ENCODE results near the gene SLC4A1.

The SLC4A1 gene

GRCh38 chr17:44258811-44259351, 9.1 kb downstream of the SLC4A1 start:
- Histone ChIP-seq H3K9ac (no peak overlapping the region), H4K20me1 (no peaks in the 10 kb centered on the region), H3K27ac (no peak overlapping the region), H3K4me1 (peaks cover 26% of the 10 kb centered on the region), H3K27me3 (no peaks in the 10 kb centered on the region), H3K4me3 (no peak overlapping the region), H3K4me2 (peak overlapping the region; percentile 40), H3K36me3 (no peaks in the 10 kb centered on the region), H3K9me3 (no peaks in the 10 kb centered on the region)
- TF ChIP-seq Cebpa-rat (IDR thresholded peaks at IDR 0.05) = no peak

DNA sequence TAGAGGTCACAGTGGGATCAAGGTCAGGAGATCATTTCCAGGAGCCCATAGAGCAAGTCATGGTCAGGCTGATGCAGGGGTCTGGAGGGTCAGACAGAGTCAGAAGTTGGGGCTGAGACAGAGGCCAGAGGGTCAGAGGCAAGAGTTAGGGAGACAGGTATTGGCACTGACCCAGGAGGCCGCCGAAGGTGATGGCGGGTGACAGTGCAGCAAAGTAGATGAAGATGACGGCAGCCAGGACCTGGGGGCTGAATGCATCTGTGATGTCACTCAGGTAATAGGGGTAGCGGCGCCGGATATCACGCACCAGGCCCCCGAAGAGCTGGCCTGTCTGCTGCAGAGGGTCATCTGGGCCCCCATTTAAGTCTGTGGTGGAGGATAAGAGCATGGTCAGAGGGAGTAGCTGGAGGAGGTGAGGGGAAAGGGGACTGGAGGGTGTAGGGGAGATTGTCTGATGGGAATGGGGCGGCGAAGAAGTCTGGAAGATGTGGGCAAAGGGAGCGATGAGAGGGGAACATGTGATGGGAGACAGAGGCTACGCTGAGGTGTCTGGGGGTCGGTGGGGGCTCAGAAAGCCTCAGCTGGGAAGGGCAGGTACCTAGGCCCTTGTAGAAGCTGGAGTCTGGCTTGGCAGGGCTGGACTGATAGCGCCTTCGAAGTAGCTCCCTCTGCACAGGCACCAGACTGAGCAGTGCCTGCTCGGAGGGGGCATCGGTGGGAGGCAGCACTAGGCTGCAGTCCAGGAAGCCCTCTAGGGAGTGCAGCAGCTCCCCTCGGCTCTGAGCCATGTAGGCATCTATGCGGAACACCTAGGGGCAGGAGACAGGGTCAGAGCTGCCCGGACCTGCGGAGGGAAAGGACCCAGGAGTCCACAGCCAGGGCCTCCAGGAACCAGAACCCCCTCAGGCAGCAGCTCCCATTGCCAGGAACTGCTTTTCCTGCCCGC, 9.8 kb downstream of the SLC4A1 start:
- no peak overlapping the region for H3K27ac ChIP-seq
- peak overlapping the region; percentile 40 for H3K4me2 ChIP-seq
- no peaks in the 10 kb centered on the region for H4K20me1 ChIP-seq
- H3K9me3 ChIP-seq = no peaks in the 10 kb centered on the region
- no peaks in the 10 kb centered on the region for H3K36me3 ChIP-seq
- no peak overlapping the region for H3K9ac ChIP-seq
- peaks cover 18% of the 10 kb centered on the region for H3K4me1 ChIP-seq
- H3K4me3 ChIP-seq = no peak overlapping the region
- no peaks in the 10 kb centered on the region for H3K27me3 ChIP-seq
- TF ChIP-seq Cebpa-rat (IDR thresholded peaks at IDR 0.05) = no peak

- Histone ChIP-seq H3K9me3 (no peaks in the 10 kb centered on the region), H3K27ac (no peak overlapping the region), H4K20me1 (no peaks in the 10 kb centered on the region), H3K9ac (no peak overlapping the region), H3K4me3 (no peak overlapping the region), H3K4me2 (no peak overlapping the region), H3K27me3 (no peaks in the 10 kb centered on the region), H3K4me1 (peaks cover 18% of the 10 kb centered on the region), H3K36me3 (no peaks in the 10 kb centered on the region)
- no peak for TF ChIP-seq Cebpa-rat (IDR thresholded peaks at IDR 0.05)
Observed at GRCh38 chr17:44256671-44257070, 11.3 kb downstream of the SLC4A1 start.

GRCh38 chr17:44255915-44256314, 12.0 kb downstream of the SLC4A1 start:
- Histone ChIP-seq H3K9me3 (no peaks in the 10 kb centered on the region), H3K4me3 (no peak overlapping the region), H3K36me3 (no peaks in the 10 kb centered on the region), H3K27ac (no peak overlapping the region), H3K9ac (no peak overlapping the region), H3K4me2 (no peak overlapping the region), H3K4me1 (peaks cover 18% of the 10 kb centered on the region), H3K27me3 (no peaks in the 10 kb centered on the region), H4K20me1 (no peaks in the 10 kb centered on the region)
- no peak for TF ChIP-seq Cebpa-rat (IDR thresholded peaks at IDR 0.05)

DNA sequence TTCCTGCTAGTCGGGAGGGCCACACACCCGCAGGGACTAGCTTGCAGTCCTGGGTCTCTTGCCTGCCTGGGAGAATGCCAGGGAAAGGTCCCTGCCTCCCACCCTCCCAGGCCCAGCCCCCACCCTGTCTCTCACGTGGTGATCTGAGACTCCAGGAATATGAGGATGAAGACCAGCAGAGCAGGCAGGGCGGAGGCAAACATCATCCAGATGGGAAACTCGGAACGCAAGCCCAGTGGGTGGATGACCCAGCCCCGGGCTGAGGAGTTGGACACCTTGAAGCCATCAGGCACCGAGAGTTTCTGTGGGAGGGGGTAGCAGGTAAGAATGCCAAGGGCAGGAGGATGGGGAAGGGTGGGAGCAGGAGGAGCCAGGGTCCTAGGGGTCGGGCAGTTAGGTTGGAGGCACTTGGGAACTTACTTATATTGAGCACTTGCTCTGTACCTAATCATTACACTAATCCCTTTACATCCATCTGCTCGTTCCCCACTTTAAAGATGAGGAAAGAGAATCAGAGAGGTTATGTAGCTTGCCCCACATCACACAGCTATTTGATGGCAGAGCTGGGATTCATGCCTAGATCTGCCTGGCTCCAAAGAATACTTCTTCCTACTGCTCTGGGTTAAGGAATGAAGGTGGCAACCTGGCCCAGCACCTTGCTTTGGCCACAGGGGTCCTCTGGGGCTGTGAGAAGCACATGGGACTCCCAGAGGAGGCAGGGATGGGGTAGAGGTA, 13.4 kb downstream of the SLC4A1 start:
- no peaks in the 10 kb centered on the region for H3K36me3 ChIP-seq
- H3K9me3 ChIP-seq = no peaks in the 10 kb centered on the region
- H3K4me3 ChIP-seq = no peak overlapping the region
- H3K9ac ChIP-seq = no peak overlapping the region
- no peaks in the 10 kb centered on the region for H4K20me1 ChIP-seq
- no peak for TF ChIP-seq Cebpa-rat (IDR thresholded peaks at IDR 0.05)
- H3K27me3 ChIP-seq = no peaks in the 10 kb centered on the region
- no peak overlapping the region for H3K27ac ChIP-seq
- H3K4me1 ChIP-seq = peaks cover 18% of the 10 kb centered on the region
- H3K4me2 ChIP-seq = no peak overlapping the region

DNA sequence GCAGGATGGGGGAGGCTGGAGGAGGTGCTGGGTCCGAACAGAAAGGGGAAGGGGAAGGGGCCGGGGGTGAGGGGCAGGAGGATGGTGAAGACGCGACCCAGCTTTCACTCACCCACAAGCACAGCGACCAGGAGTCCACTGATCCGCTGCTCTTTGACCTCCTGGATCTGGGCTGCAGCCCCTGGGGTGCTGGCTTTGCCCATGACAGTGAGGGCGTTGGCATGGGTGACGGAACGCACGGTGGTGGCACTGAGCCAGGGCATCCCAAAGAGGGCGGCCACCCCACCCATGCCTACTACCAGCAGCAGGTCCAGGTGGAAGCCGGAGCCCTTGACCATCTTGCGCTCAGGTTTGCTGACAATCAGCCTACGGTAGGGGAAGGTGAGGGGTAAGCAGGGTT, 14.9 kb downstream of the SLC4A1 start:
- no peaks in the 10 kb centered on the region for H3K36me3 ChIP-seq
- peaks cover 16% of the 10 kb centered on the region for H3K4me1 ChIP-seq
- H3K9ac ChIP-seq = no peak overlapping the region
- no peaks in the 10 kb centered on the region for H3K27me3 ChIP-seq
- no peak overlapping the region for H3K4me2 ChIP-seq
- no peaks in the 10 kb centered on the region for H4K20me1 ChIP-seq
- no peak overlapping the region for H3K4me3 ChIP-seq
- H3K27ac ChIP-seq = no peak overlapping the region
- no peak for TF ChIP-seq Cebpa-rat (IDR thresholded peaks at IDR 0.05)
- H3K9me3 ChIP-seq = no peaks in the 10 kb centered on the region

DNA sequence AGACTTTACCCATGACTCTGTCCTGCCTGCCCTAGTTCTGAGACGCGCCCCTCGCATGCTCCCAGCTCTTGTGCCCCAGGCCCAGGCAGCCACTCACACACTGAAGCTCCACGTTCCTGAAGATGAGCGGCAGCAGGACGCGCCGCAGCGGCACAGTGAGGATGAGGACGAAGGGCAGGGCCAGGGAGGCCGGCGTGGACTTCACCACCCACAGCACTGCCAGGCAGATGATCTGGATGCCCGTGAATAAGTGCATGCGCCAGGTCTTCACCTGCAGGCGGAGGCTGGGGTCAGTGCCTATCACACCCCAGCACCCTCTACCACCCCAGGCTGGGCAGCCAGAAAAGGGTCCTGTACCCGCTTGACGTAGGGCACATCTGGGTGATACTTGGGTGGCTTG, 16.9 kb downstream of the SLC4A1 start:
- H3K27me3 ChIP-seq = no peaks in the 10 kb centered on the region
- no peak for TF ChIP-seq Cebpa-rat (IDR thresholded peaks at IDR 0.05)
- H3K27ac ChIP-seq = no peak overlapping the region
- H3K36me3 ChIP-seq = no peaks in the 10 kb centered on the region
- H4K20me1 ChIP-seq = no peaks in the 10 kb centered on the region
- peaks cover 28% of the 10 kb centered on the region for H3K4me1 ChIP-seq
- no peaks in the 10 kb centered on the region for H3K9me3 ChIP-seq
- H3K4me2 ChIP-seq = no peak overlapping the region
- no peak overlapping the region for H3K9ac ChIP-seq
- no peak overlapping the region for H3K4me3 ChIP-seq

DNA sequence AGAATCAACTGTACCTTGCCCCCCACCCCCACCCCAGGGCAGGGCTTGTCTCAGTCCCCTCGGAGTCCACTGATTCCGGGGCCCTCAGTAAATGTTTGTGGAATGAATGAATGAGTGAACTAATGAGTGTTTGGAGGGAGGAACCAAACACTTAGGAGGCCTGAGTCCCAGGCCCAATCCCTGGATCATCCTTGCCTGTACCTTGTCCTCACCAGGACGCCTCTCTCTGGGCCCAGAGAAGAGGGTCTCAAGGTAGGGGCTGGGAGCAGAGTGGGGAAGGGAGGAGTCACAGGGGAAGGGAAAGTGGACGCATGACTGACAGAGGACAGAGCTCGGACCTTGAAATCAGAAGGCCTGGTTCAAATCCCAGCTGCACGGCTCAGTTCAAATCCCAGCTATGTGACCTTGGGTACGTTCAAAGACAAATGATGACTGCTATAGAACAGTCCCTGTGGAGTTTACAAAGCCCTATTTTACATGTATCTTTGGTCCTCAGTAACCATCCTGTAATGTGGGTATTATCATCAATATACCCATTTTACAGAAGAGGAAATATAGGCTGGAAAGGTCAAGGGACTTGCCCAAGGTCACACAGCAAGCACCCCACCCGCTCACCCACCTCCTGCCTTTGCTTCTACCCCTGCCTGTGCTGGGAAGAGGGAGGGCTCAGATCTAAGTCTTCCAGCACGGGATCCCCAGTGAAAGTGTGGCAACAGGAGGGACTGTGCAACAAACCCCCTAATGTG, 18.3 kb downstream of the SLC4A1 start:
- Histone ChIP-seq H3K9me3 (no peaks in the 10 kb centered on the region), H3K36me3 (no peaks in the 10 kb centered on the region), H3K4me2 (no peak overlapping the region), H3K9ac (no peak overlapping the region), H3K27me3 (no peaks in the 10 kb centered on the region), H3K27ac (no peak overlapping the region), H4K20me1 (no peaks in the 10 kb centered on the region), H3K4me1 (peaks cover 42% of the 10 kb centered on the region), H3K4me3 (no peak overlapping the region)
- TF ChIP-seq Cebpa-rat (IDR thresholded peaks at IDR 0.05) = no peak

GRCh38 chr17:44247876-44248736, 19.8 kb downstream of the SLC4A1 start:
- Histone ChIP-seq H3K4me1 (peaks cover 44% of the 10 kb centered on the region), H3K9ac (no peak overlapping the region), H3K4me3 (no peak overlapping the region), H3K27me3 (no peaks in the 10 kb centered on the region), H3K4me2 (peak overlapping the region; percentile 45; the same call in 1 of the 2 replicates), H4K20me1 (no peaks in the 10 kb centered on the region), H3K27ac (0 out of 2 replicates have a peak overlapping the region, but pooled peaks have one; percentile 6), H3K9me3 (no peaks in the 10 kb centered on the region), H3K36me3 (no peaks in the 10 kb centered on the region)
- TF ChIP-seq Cebpa-rat (IDR thresholded peaks at IDR 0.05) = no peak

Data from BLaER1 (cell line).